ENCODE measurements around the gene TRAPPC3L.

TRAPPC3L gene

GRCh38 chr6:116545651-116546050 is at the start of gene TRAPPC3L:
TSS of gene TRAPPC3L (minus strand) at chr6:116545684. CDS start at chr6:116545514, 170 bp downstream.
- no peak for DNase-seq

GRCh38 chr6:116595247-116595646 is 49.8 kb upstream of the TRAPPC3L start:
- peak; percentile 45 for DNase-seq

GRCh38 chr6:116586738-116587137 is 41.3 kb upstream of the TRAPPC3L start:
- no peak for DNase-seq

- no peak for DNase-seq
Measured at GRCh38 chr6:116586276-116586675, 40.8 kb upstream of the TRAPPC3L start.

GRCh38 chr6:116580198-116580597 is 34.7 kb upstream of the TRAPPC3L start:
- no peak for DNase-seq

GRCh38 chr6:116579143-116579542 is 33.7 kb upstream of the TRAPPC3L start:
- no peak for DNase-seq

- no peak for DNase-seq
Measured at GRCh38 chr6:116578335-116578734, 32.9 kb upstream of the TRAPPC3L start.

GRCh38 chr6:116577486-116577885 is 32.0 kb upstream of the TRAPPC3L start:
- DNase-seq: no peak

- DNase-seq: no peak
Measured at GRCh38 chr6:116575227-116575626, 29.7 kb upstream of the TRAPPC3L start.

- DNase-seq: no peak
Measured at GRCh38 chr6:116572162-116572561, 26.7 kb upstream of the TRAPPC3L start.

GRCh38 chr6:116571683-116572000 is 26.2 kb upstream of the TRAPPC3L start:
- no peak for DNase-seq

GRCh38 chr6:116570856-116571682 is 25.6 kb upstream of the TRAPPC3L start, which contains the start of gene RWDD1:
TSS of gene RWDD1 (plus strand) at chr6:116571504. CDS start at chr6:116571583, 79 bp downstream.
- DNase-seq: peak; percentile 98

GRCh38 chr6:116568821-116569755 is 23.6 kb upstream of the TRAPPC3L start:
- no peak for DNase-seq

GRCh38 chr6:116568111-116568510 is 22.6 kb upstream of the TRAPPC3L start:
- DNase-seq: no peak

- no peak for DNase-seq
Measured at GRCh38 chr6:116564921-116565872, 19.7 kb upstream of the TRAPPC3L start.

- no peak for DNase-seq
Measured at GRCh38 chr6:116564311-116564710, 18.8 kb upstream of the TRAPPC3L start.

GRCh38 chr6:116563830-116564229 is 18.3 kb upstream of the TRAPPC3L start:
- no peak for DNase-seq

- DNase-seq: no peak
Measured at GRCh38 chr6:116562614-116563013, 17.1 kb upstream of the TRAPPC3L start.

- DNase-seq: no peak
Measured at GRCh38 chr6:116562019-116562403, 16.5 kb upstream of the TRAPPC3L start.

GRCh38 chr6:116561377-116562018 is 16.0 kb upstream of the TRAPPC3L start:
- peak; percentile 25 for DNase-seq

GRCh38 chr6:116560130-116560529 is 14.6 kb upstream of the TRAPPC3L start:
- no peak for DNase-seq

- DNase-seq: peak; percentile 97
Measured at GRCh38 chr6:116557893-116558292, 12.4 kb upstream of the TRAPPC3L start.
